Measurements from ENCODE around the gene KIF22.

The KIF22 gene

DNA sequence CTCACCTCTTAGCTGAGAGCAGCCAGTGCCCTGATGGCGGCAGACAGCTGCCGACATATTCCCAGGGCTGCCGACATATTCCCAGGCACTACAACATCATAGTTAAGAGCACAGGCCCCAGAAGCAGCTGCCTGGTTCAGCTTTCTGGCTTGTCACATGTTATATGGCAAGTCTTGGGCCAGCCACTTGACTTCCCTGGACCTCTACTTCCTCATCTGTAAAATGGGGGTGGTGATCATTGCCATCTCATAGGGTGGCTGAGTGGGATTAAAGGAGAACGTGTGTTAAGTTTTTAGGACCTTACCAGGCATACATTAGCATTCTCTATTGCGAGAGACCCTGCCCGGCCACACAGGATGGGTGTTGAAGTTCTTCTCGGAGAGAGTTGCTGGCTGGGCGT lies 53.4 kb downstream of the KIF22 start:
- no peak for DNase-seq

DNA sequence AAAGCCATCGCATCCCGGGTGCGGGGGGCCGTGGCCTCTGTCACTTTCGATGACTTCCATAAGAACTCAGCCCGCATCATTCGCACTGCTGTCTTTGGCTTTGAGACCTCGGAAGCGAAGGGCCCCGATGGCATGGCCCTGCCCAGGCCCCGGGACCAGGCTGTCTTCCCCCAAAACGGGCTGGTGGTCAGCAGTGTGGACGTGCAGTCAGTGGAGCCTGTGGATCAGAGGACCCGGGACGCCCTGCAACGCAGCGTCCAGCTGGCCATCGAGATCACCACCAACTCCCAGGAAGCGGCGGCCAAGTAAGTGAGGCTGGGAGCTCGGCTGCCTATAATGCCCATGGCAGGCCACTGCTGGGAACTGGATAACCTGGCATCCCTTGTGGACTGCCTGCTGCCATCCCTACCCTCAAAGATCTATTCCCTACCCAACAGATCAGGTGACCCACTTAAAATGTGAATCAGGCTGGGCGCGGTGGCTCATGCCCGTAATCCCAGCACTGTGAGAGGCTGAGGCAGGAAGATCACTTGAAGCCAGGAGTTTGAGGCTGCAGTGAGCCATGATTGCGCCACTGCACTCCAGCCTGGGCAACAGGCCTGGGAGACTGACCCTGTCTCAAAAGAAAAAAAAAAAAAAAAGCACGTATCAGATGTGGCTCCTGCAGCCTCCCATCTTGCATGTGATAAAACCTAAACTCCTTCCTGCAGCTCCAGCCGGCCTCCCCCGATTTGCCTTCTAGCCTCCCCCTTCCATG lies 54.2 kb downstream of the KIF22 start:
- no peak for DNase-seq

DNA sequence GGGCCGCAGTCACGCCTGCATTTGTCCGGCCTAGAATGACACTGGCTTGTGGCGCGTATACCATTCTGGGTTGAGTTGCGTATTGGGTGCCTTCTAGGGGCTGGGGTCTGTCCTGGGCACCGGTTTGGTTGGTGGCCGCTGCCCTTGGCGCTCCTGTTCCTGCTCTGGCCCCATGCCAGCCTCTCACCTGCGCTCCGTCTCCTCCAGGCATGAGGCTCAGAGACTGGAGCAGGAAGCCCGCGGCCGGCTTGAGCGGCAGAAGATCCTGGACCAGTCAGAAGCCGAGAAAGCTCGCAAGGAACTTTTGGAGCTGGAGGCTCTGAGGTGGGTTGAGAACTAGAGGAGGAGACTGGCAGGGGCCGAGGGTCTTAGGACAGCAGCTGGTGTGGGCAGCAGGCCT lies 55.1 kb downstream of the KIF22 start:
- DNase-seq, result no peak

- DNase-seq, result peak; percentile 83
Observed at GRCh38 chr16:29848420-29849297, 58.1 kb downstream of the KIF22 start.

GRCh38 chr16:29849505-29849904 lies 59.0 kb downstream of the KIF22 start:
- DNase-seq, result no peak

DNA sequence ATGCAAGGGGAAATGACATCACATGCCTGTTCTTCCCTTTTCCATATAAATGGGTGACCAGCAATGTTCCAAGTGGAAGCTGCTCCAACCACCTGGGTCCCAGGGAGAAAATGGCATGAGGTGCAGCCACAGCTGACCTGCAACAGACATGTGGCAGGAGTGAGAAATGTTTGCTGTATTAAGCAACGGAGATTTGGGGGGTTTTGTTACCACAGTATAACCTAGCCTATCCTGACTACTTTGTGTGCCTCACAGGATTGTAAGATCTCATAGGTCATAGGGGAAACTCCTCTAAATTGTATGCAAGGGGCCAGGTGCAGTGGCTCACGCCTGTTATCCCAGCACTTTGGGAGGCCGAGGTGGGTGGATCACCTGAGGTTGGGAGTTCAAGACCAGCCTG lies 60.4 kb downstream of the KIF22 start:
- DNase-seq, result no peak

DNA sequence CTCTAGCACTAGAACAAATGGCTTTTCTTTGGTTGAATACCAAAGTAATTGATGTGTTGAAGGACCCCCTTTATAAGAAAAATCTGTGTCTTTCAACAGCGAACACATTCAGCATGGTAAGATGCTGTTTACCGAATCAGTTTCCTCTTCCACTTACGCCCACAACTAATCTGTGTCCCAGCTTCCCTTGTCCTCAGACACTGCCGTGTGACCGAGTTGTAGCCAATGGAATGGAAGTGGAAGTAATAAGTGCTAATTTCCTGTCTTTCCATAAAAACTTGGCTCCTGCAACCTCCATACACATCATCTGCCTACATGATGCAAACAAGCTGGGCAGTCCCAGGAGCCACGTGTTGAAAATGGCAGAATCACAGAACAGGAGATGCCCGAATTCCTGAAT lies 62.1 kb downstream of the KIF22 start:
- no peak for DNase-seq

DNA sequence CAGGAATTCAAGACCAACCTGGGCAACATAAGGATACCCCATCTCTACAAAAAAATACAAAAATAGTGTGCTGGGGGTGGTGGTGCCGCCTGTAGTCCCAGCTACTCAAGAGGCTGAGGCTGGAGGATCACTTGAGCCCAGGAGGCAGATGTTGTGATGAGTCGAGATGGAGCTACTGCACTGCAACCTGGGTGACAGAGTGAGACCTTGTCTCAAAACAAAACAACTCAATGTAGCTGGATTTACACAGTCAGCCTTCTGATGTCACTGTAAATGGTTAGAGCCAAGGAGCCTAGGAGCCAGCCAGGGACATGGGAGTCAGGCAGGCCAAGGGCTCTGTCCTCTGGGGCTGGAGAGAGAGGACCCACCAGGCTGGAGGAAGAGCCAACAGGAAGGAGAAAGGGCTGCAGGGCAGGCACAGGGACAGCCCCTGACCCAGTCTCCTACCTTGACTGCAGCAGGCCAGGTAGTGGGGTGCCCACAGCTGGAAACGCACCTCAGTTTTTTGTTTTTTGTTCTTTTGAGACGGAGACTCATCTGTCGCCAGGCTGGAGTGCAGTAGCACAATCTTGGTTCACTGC lies 64.1 kb downstream of the KIF22 start:
- DNase-seq, result no peak
